ENCODE measurements around the gene OTOA. TPM values are rescaled to one million over a fixed set of nuclear protein-coding genes. Genes with fewer than 3 reads are reported as not detected.
A peak's percentile ranks its signal among the peaks of the same experiment; 100 is the strongest.
"Not testable (repeated sequence)": the region's sequence is repeated elsewhere in the genome, so short reads cannot be mapped to it uniquely, and the experiment has no call there.

OTOA gene
- total and polyA plus RNA-seq, 9 donors = 0.05 to 0.18 (median 0.09) TPM; not detected in 1

DNA sequence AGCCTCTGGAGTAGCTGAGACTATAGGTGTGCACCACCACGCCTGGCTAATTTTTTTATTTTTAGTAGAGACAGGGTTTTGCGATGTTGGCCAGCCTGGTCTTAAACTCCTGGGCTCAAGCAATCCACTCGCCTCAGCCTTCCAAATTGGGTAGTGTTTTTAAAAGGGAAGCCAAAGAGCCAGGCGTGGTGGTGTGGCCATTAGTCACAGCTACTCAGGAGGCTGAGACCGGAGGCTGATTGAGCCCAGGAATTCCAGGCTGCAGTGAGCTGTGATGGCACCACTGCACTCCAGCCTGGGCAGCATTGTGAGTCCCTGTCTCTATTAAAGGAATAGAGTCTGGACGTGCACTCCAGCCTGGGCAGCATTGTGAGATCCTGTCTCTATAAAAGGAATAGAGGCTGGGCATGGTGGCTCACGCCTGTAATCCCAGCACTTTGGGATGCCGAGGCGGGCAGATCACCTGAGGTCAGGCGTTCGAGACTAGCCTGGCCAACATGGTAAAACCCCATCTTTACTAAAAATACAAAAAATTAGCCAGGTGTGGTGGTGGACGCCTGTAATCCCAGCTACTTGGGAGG is 13.9 kb upstream of the OTOA start:
- peaks cover 10% of the 10 kb centered on the region for H3K36me3 ChIP-seq (ENCODE audit: control insufficient read depth, insufficient read depth, low read length)
- not testable (repeated sequence) for DNase-seq; H3K4me1 ChIP-seq (ENCODE audit: control insufficient read depth, insufficient read depth, low read length); H3K27ac ChIP-seq (ENCODE audit: low read length); H3K4me3 ChIP-seq (ENCODE audit: low read length); H3K27me3 ChIP-seq (ENCODE audit: control insufficient read depth, insufficient read depth, low read length); H3K9me3 ChIP-seq (replicated peaks; ENCODE audit: control insufficient read depth, low read depth, low read length)
- WGBS (ENCODE audit: insufficient coverage) = 96% methylated on average over 3 of the region's 12 CpGs

DNA sequence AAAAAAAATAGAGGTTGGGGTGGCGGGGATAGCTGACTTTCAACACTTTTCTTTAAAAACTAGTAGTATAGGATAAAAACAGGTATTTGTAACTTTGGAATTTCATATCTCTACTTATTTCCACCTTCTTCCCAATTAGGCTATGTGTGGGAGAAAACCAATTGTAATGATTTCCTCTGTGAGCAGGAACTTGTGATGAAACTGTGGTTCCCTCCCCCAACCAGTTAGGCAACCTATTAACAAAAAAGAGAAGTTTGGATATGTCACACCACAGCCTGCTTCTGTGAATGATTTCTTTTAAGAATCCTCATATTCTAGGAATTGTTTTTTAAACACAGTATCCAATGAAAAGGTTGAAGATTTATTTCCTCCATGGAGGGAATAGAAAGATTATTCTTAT is 13.2 kb upstream of the OTOA start:
- Histone ChIP-seq H3K9me3 (replicated peaks; ENCODE audit: control insufficient read depth, low read depth, low read length) (no peaks in the 10 kb centered on the region), H3K27me3 (ENCODE audit: control insufficient read depth, insufficient read depth, low read length) (no peaks in the 10 kb centered on the region), H3K27ac (ENCODE audit: low read length) (no peak overlapping the region), H3K36me3 (ENCODE audit: control insufficient read depth, insufficient read depth, low read length) (peaks cover 17% of the 10 kb centered on the region), H3K4me1 (ENCODE audit: control insufficient read depth, insufficient read depth, low read length) (no peaks in the 10 kb centered on the region), H3K4me3 (ENCODE audit: low read length) (no peak overlapping the region)
- peak; percentile 65 for DNase-seq
- no CpG with 5 or more reads among the region's 1 CpG for WGBS (ENCODE audit: insufficient coverage)

GRCh38 chr16:21651515-21651914 is 12.3 kb upstream of the OTOA start:
- Histone ChIP-seq H3K27me3 (ENCODE audit: control insufficient read depth, insufficient read depth, low read length) (no peaks in the 10 kb centered on the region), H3K4me3 (ENCODE audit: low read length) (peak overlapping the region; percentile 21), H3K9me3 (replicated peaks; ENCODE audit: control insufficient read depth, low read depth, low read length) (no peaks in the 10 kb centered on the region), H3K27ac (ENCODE audit: low read length) (no peak overlapping the region), H3K4me1 (ENCODE audit: control insufficient read depth, insufficient read depth, low read length) (no peaks in the 10 kb centered on the region), H3K36me3 (ENCODE audit: control insufficient read depth, insufficient read depth, low read length) (peaks cover 17% of the 10 kb centered on the region)
- DNase-seq = no peak
- 86% methylated on average over 2 of the region's 3 CpGs for WGBS (ENCODE audit: insufficient coverage)

DNA sequence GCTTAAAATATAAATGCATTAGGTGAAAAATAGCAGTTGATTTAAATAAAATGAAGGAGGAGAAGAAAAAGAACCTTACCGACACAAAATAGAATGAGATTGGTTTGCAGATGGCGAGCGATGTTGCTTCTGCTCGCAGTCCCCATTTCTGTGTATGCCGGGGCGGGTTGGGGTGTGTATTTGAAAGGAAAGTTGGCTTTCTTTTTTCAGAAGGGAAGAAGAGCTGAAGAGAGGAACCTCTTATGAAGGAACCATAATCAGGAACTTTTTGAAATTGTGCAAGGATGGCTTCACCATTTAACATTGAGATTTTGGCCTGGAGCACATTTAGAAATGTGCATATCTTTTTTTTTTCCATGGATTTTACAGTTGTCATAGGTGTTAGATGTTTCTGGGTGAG is 11.3 kb upstream of the OTOA start, which contains the start of gene IGSF6:
Gene IGSF6, minus strand, starts transcription at position 156 of the 400 bp plus-strand sequence. Its CDS starts 10 bp downstream, at position 146.
- H3K36me3 ChIP-seq (ENCODE audit: control insufficient read depth, insufficient read depth, low read length) = peaks cover 11% of the 10 kb centered on the region
- peak within 1 kb of the TSS; percentile 3 for H3K27ac ChIP-seq (ENCODE audit: low read length)
- peak; percentile 35 for DNase-seq
- H3K4me3 ChIP-seq (ENCODE audit: low read length) = peak within 1 kb of the TSS; percentile 21
- H3K9me3 ChIP-seq (replicated peaks; ENCODE audit: control insufficient read depth, low read depth, low read length) = no peaks in the 10 kb centered on the region
- H3K4me1 ChIP-seq (ENCODE audit: control insufficient read depth, insufficient read depth, low read length) = no peaks in the 10 kb centered on the region
- no peaks in the 10 kb centered on the region for H3K27me3 ChIP-seq (ENCODE audit: control insufficient read depth, insufficient read depth, low read length)
- WGBS (ENCODE audit: insufficient coverage) = 98% methylated on average over 5 of the region's 6 CpGs

GRCh38 chr16:21653571-21653970 is 10.2 kb upstream of the OTOA start:
- peak overlapping the region; percentile 3 for H3K27ac ChIP-seq (ENCODE audit: low read length)
- no peaks in the 10 kb centered on the region for H3K4me1 ChIP-seq (ENCODE audit: control insufficient read depth, insufficient read depth, low read length)
- DNase-seq = no peak
- no peaks in the 10 kb centered on the region for H3K27me3 ChIP-seq (ENCODE audit: control insufficient read depth, insufficient read depth, low read length)
- H3K36me3 ChIP-seq (ENCODE audit: control insufficient read depth, insufficient read depth, low read length) = peaks cover 11% of the 10 kb centered on the region
- H3K9me3 ChIP-seq (replicated peaks; ENCODE audit: control insufficient read depth, low read depth, low read length) = no peaks in the 10 kb centered on the region
- no peak overlapping the region for H3K4me3 ChIP-seq (ENCODE audit: low read length)
- WGBS (ENCODE audit: insufficient coverage) = 63% methylated on average over 4 of the region's 5 CpGs

- no CpG with 5 or more reads among the region's 1 CpG for WGBS (ENCODE audit: insufficient coverage)
- no peak overlapping the region for H3K4me3 ChIP-seq (ENCODE audit: low read length)
- no peaks in the 10 kb centered on the region for H3K4me1 ChIP-seq (ENCODE audit: control insufficient read depth, insufficient read depth, low read length)
- H3K9me3 ChIP-seq (replicated peaks; ENCODE audit: control insufficient read depth, low read depth, low read length) = no peaks in the 10 kb centered on the region
- no peak overlapping the region for H3K27ac ChIP-seq (ENCODE audit: low read length)
- DNase-seq = no peak
- H3K36me3 ChIP-seq (ENCODE audit: control insufficient read depth, insufficient read depth, low read length) = peaks cover 7% of the 10 kb centered on the region
- H3K27me3 ChIP-seq (ENCODE audit: control insufficient read depth, insufficient read depth, low read length) = no peaks in the 10 kb centered on the region
Measured at GRCh38 chr16:21654466-21654865, 9.3 kb upstream of the OTOA start.

DNA sequence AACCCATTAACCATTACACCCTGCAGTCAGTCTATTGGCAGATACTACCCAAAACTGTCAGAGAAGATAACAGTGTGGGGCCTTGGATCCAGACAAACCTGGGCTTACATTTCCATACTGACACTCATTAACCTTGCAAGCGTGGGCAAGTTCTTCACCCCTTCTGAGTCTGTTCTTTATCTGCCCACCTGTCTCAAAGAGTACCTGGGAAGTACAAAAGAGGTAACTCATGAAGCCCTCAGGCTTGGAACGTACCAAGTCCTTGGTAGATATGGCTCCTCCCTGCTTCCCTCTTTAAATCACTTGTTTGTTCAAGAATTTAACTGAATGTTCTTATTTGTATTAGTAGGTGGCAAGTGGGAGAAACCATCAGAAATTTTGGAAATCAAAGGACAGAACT is 8.9 kb upstream of the OTOA start:
- H3K4me3 ChIP-seq (ENCODE audit: low read length) = no peak overlapping the region
- 89% methylated on average over 1 of the region's 2 CpGs for WGBS (ENCODE audit: insufficient coverage)
- DNase-seq = no peak
- H3K27me3 ChIP-seq (ENCODE audit: control insufficient read depth, insufficient read depth, low read length) = no peaks in the 10 kb centered on the region
- H3K4me1 ChIP-seq (ENCODE audit: control insufficient read depth, insufficient read depth, low read length) = no peaks in the 10 kb centered on the region
- no peaks in the 10 kb centered on the region for H3K9me3 ChIP-seq (replicated peaks; ENCODE audit: control insufficient read depth, low read depth, low read length)
- H3K27ac ChIP-seq (ENCODE audit: low read length) = no peak overlapping the region
- H3K36me3 ChIP-seq (ENCODE audit: control insufficient read depth, insufficient read depth, low read length) = peaks cover 7% of the 10 kb centered on the region

DNA sequence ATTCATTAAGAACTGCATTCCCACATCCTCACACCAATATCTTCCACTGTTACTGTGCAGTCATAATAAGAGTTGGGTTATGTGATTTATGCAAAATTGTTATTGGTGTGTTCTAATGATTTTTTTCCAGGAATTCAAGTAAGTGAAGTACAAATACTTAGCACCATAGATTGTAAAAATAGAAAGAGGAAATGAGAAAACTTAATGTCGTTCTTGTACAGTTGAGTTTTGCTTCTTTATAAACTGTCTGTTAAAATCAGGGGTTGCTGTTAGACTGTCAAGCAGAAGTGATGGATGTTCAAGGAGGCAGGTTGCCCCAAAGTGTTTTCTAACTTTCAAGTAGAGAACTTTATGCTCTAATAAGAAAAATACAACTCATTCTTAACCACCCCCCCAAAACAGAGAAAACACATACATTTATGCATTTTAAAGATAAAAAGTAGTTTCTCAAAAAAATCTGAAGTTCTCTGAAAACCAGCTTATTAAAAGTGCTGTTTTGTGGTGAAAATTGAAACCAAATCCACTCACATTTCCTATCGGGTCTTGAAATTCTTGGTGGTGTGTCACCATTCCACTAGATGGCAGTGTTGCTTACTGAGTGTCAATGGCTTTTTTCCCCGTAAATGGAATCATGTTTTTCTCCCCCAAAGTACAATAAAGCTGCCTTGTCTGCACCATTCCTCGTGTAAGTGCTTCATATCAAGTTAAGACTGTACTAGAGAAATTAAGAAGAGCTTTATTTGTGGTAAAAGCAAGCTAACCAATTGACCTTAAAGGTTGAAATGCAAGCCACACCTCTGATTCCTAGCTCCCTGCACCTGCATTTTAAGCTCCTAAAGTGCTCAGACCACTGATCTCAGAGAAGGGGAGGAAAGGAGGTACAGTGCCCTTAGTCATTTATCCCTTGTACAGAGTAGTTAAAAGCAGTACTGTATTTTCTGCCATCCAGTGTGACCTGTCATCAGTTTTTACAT is 6.7 kb upstream of the OTOA start:
- Histone ChIP-seq H3K27me3 (ENCODE audit: control insufficient read depth, insufficient read depth, low read length) (no peaks in the 10 kb centered on the region), H3K4me3 (ENCODE audit: low read length) (no peak overlapping the region), H3K9me3 (replicated peaks; ENCODE audit: control insufficient read depth, low read depth, low read length) (no peaks in the 10 kb centered on the region), H3K27ac (ENCODE audit: low read length) (no peak overlapping the region), H3K36me3 (ENCODE audit: control insufficient read depth, insufficient read depth, low read length) (peaks cover 7% of the 10 kb centered on the region), H3K4me1 (ENCODE audit: control insufficient read depth, insufficient read depth, low read length) (no peaks in the 10 kb centered on the region)
- WGBS (ENCODE audit: insufficient coverage) = no CpG with 5 or more reads among the region's 4 CpGs
- DNase-seq = peak; percentile 60

GRCh38 chr16:21659124-21659523 is 4.6 kb upstream of the OTOA start:
- no peaks in the 10 kb centered on the region for H3K9me3 ChIP-seq (replicated peaks; ENCODE audit: control insufficient read depth, low read depth, low read length)
- peaks cover 8% of the 10 kb centered on the region for H3K27me3 ChIP-seq (ENCODE audit: control insufficient read depth, insufficient read depth, low read length)
- H3K36me3 ChIP-seq (ENCODE audit: control insufficient read depth, insufficient read depth, low read length) = peaks cover 7% of the 10 kb centered on the region
- peak; percentile 39 for DNase-seq
- WGBS (ENCODE audit: insufficient coverage) = no CpG with 5 or more reads among the region's 4 CpGs
- no peak overlapping the region for H3K4me3 ChIP-seq (ENCODE audit: low read length)
- H3K4me1 ChIP-seq (ENCODE audit: control insufficient read depth, insufficient read depth, low read length) = peaks cover 3% of the 10 kb centered on the region
- H3K27ac ChIP-seq (ENCODE audit: low read length) = no peak overlapping the region

DNA sequence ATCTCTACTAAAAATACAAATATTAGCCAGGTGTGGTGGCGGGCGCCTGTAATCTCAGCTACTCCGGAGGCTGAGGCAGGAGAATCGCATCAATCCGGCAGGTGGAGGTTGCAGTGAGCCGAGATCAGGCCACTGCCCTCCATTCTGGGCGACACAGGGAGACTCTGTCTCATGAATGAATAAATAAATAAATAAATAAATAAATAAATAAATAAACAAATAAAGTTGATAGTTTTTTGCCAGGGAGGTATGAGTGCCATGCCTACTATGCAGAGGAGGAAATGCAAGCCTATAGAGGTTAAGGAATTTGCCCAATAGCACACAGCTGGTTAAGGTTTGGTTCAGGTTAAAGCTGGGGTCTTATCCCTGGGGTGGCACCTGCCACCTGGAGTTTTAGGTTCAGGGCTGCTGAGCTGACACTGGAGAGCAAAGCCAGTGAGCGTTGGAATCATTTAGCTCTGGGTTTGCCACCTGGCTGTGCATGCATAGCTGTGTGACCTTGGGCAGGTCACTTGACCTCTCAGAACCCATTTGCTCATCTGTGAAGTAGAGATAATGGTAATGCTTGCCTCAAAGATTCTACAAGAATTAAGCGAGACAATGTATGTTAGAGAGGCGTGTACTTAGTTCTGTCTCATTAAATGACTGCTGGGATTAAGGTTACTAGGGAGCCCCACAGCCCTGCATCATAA is 1.2 kb downstream of the OTOA start:
- Histone ChIP-seq H3K27ac (ENCODE audit: low read length) (no peak overlapping the region), H3K9me3 (replicated peaks; ENCODE audit: control insufficient read depth, low read depth, low read length) (no peaks in the 10 kb centered on the region), H3K36me3 (ENCODE audit: control insufficient read depth, insufficient read depth, low read length) (no peaks in the 10 kb centered on the region), H3K4me3 (ENCODE audit: low read length) (no peak overlapping the region), H3K4me1 (ENCODE audit: control insufficient read depth, insufficient read depth, low read length) (peaks cover 3% of the 10 kb centered on the region), H3K27me3 (ENCODE audit: control insufficient read depth, insufficient read depth, low read length) (peaks cover 17% of the 10 kb centered on the region)
- 96% methylated on average over 5 of the region's 10 CpGs for WGBS (ENCODE audit: insufficient coverage)
- DNase-seq = no peak

Data from muscle of leg (tissue), 11 donors.